HG03439 (cell line): Measurements from ENCODE around the gene ZNF787.
"Not testable (repeated sequence)": the region's sequence is repeated elsewhere in the genome, so short reads cannot be mapped to it uniquely, and the experiment has no call there.

Source experiments
- ATAC-seq: cut with Tn5 transposase; IDR thresholded peaks from one replicate; pipeline ENCODE4 v1.9.1; 2021; ENCODE audit warnings: mild to moderate bottlenecking, moderate library complexity; ENCODE audit not compliant: unreplicated experiment

The ZNF787 gene

DNA sequence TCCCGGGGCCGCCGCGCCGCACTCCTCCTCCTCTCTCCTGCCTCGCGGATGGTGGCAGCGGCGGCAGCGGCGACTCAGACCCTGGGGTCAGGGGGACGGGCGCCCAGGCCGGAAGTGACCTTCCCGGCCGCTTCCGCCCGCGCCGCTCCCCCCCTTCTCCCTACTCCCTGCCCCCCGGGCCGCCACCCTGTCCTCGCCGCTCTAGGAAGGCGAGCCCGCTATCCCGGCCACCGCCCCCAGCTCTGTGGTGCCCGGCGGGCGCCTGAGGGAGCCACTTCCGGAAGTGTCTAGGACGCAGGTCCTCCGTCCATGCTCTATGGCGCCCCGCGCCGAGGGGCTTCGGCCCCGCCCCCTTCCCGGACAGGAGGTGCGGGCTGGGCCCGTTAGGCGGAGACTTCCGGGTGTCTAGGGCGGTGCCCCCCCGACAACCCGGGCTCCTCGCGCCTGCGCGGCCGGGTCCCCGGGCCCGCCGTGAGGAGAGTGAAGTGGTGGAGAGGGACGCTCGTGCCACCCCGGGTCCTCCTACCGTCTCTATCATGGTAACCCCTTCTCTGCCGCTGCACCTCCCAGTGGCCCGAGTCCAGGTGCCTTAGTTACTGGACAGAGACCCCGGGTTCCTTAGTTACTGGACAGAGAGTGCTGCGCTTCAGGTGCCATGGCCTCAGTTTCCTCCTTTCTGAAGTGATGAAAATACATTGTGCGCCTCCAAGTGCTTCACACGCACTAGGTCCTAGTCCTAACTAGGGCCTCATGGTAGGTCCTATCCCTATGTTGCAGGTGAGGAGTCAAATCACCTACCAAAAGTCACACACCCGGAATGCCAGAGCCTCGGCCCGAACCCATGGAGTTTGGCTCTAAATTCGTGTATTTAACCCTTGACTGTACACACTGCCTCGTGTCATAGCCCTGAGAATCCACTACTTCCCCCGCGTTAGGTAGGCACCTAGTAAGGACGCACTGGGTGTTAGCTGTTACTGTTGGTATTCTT lies at the start of gene ZNF787:
Gene ZNF787, minus strand, starts transcription at position 116 of the 988 bp plus-strand sequence. CDS start 18,078 bp downstream, outside the sequence.
- ATAC-seq: peak; percentile 87

DNA sequence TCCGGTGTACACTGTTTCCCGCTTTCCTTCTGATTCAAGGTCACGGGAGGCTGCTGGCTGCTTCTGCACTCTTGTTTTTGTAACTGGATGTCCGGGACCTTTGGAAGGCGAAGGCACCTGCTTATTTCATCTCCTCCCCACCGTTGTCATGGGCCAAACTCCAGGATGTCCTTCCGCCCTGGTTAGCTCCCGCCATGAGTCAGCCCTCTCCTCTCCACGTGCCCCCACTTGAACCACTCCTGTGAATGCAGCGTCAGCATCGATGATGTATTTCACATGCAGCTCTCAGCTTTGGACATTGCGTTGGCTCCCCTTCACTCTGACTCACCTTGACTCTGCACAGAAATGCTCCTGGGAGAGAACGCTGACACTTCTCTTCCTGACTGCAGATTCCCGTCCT lies 49.2 kb upstream of the ZNF787 start:
- ATAC-seq: no peak

DNA sequence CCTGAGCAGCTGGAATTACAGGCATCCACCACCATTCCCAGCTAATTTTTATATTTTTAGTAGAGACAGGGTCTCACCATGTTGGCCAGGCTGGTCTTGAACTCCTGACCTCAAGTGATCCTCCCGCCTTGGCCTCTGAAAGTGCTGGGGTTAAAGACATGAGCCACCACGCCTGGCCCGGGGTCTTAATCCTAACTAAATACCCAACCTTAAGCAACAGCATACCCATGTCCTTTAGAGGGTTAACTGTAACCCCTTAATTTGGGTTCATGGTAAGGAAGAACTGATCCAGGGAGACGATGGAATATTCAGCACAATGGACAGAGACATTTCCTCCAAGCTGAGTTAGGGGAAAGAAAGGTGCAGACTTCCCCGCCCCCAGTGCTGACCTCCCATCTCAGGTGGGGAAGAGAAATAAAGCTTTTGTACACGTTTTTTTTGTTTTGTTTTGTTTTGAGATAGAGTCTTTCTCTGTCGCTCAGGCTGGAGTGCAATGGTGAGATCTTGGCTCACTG lies 46.0 kb upstream of the ZNF787 start:
- no peak for ATAC-seq

DNA sequence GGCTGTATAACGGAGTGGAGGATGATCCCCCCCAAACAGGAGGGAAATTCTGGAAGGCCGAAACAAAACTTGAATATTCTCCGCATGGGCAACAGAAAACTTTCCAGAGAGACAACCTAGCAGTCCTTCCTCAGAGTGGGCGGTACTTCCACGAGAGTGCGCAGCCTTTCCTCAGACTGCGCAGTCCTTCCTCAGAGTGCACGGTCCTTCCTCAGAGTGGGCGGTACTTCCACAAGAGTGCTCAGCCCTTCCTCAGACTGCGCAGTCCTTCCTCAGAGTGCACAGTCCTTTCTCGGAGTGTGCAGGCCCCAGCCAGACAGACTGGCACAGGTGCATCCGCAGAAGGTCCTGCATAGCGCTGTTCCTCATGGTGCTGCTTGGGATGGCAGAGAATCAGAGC lies 42.0 kb upstream of the ZNF787 start:
- ATAC-seq: no peak

DNA sequence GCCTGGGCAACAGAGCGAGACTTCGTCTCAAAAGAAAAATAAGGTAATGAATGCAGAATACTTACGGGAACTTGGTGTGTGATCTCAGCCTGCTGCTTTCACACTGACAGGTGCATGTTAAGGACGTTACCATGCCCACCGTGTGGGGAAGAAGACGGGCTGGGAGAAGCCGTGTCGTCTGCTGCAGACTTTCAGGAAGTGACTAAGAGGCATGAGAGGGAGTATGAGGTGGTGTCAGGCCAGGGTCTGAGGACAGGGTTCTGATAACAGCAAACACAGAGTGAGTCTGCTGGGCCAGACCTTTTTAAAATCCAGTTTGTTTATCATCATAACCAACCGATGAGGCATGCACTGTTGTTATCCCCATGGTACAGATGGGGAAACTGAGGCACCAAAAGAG lies 41.2 kb upstream of the ZNF787 start:
- no peak for ATAC-seq

DNA sequence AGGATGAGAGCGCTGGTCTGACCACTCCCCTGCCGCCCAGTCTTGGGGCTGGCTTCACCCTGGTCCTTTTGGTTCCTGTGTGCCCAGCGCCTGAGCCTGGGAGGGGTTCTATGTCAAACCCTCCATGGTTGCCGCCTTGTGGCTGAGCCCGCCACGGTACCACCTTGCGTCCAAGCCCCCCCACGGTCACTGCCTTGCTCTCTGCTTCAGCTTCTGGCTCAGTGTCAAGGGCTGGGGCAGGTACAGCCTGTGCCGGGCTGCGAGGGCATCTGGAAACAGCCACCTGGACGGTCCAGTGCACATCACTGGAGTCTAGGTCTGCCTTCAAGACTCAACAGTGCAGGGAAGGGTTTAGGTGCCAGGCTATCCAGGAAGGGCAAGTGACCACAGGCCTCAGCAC lies 40.4 kb upstream of the ZNF787 start:
- no peak for ATAC-seq

DNA sequence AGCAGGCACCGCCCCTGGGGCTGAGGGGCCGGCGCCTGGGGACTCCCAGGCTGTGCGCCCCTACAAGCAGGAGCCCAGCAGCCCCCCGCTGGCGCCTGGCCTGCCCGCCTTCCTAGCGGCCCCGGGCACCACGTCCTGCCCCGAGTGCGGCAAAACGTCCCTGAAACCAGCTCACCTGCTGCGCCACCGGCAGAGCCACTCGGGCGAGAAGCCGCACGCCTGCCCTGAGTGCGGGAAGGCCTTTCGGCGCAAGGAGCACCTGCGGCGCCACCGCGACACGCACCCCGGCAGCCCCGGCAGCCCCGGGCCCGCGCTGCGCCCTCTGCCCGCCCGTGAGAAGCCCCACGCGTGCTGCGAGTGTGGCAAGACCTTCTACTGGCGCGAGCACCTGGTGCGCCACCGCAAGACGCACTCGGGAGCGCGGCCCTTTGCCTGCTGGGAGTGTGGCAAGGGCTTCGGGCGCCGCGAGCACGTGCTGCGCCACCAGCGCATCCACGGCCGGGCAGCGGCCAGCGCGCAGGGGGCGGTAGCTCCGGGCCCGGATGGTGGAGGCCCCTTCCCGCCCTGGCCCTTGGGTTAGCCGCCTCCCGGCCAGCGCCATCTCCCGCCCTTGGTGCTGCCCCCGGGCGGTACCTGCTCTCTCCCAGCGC lies 38.7 kb upstream of the ZNF787 start:
- ATAC-seq: no peak

DNA sequence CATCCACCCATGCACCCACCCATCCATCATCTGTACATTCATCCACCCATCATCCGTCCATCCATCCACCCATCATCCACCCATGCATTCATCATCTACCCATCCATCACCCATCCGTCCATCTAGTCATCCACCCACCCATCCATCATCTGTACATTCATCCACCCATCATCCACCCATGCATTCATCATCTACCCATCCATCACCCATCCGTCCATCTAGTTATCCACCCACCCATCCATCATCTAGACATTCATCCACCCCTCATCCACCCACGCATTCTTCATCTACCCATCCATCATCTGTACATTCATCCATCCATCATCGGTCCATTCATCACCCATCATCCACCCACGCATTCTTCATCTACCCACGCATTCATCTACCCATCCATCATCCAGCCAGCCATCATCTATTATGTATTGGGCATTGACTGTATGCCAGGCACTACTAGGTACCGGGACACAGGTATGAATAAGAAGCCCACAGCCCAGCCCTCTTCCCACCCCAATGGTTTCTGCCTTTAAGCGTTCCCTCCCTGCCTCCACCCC lies 38.0 kb upstream of the ZNF787 start:
- no peak for ATAC-seq

DNA sequence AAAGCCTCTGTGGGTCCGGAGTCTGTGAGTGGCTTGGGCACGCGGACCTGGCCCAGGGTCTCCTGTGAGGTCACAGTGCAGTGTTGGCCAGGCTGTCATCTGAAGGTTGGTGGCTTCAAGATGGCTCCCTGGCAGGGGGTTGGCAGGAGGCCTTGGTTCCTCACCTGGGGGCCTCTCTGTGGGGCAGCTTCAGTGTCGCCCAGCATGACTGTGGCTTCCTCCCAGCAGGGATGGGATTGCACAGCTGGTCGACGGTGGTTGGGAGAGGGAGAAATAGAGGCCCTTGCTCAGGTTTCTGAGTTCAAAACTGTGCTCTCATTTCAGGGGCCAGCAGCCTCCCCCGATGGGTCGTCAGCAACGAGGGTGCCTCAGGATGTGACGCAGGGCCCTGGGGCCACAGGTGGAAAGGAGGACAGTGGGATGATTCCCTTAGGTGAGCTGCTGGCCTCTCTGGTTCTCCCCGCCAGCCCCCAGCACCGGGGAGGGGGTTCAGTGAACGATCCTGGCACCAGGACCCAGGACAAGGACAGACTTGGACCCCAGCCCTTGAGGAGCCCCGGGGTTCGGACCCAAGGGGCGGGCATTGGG lies 37.2 kb upstream of the ZNF787 start:
- ATAC-seq: no peak

DNA sequence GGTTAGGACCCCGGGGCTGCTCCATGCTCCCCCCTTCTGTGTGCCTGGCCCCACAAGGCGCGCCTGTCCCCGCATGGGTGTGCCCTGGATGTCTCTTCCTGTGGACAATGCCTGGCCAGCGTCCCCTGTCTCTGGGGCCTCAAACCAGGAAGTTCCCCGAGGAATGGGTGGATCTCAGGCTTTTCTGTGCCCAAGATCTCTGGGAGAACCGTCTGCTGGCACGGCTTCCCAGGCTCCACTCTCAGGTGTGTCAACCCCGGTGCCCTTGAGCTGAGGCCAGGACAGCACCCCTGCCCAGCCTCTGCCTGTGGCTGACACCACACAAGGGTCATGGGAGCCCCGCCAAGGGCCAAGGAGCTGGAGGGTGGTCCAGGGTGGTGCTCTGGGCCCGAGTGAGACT lies 35.7 kb upstream of the ZNF787 start:
- no peak for ATAC-seq

DNA sequence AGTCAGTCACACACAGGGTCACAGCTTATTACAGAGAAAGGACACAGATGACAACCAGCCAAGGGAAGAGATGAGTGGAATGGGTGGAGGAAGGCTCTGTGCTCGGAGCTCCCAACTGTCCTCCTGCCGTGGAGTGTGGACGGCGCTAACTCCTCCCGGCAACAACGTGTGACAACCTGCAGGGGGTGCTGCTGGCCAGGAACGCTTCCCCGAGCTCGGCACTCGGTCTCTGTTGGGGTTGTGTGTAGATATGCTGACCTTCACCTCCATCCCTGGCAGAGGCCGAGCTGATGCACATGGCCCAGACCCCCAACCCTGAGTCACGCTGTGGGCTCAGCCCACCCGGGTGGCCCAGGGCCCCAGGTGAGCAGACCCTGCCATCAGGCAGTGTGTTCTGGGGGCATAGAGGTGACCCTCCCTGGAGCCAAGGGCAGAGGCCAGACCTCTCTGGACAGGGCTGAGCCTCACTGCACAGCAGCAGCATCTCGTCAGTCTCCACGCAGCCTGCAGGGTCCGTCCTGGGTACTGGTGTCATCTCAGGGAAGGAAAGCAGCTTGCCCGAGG lies 34.1 kb upstream of the ZNF787 start:
- no peak for ATAC-seq

DNA sequence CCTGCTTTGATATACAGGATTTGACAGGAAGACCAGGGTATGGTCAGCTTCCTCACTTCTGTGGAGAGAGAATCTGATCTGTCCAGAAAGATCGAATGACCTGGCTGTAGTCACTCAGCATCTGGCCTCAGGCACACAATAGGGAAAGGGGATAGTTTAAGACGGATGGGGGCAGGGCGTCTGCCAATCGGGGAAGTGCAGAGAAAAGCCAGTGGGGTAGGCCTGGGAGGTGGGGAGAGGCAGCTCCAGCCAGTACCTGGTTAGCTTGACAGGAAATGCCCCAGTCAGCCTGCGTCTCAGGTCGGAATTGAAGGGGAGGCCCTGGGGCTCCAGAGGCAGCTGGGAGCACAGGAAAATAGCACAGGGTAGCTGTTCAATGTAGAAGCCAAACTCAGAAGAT lies 32.4 kb upstream of the ZNF787 start:
- no peak for ATAC-seq

DNA sequence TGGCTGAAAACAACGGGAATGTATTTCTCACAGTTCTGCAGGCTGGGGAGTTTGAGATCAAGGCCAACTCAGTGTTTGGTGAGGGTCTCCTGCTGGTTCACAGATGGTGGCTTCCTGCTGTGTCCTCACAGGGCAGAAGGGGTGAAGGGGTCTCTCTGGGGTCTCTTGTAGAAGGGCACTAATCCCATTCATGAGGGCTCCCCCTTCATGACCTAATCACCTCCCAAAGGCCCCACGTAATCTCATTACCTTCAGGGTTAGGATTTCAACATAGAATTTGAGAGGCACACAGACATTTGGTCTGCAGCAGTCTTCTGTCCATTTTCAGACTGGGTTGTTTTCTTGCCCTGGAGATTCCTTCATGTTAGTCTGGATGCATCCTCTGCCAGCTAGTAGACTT lies 31.5 kb upstream of the ZNF787 start:
- no peak for ATAC-seq

DNA sequence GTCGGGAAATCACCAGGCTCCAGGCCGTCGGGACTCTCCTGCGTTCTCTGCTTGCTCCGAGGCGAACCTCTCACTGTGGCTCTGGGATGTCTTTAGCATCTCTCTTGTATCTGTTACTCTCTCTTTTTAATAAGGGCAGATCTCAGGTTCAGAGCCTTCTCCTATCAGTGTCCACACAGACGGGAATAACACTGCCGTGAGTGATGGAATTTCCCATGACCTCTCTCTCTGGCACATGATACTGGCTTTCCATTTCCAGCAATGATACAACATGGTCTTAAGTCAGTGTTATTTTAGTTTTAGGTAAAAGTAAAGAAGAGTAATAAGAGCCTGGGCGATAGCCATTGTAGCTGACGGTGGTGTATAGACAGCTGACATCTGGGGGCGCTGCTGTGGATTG lies 29.3 kb upstream of the ZNF787 start:
- no peak for ATAC-seq

DNA sequence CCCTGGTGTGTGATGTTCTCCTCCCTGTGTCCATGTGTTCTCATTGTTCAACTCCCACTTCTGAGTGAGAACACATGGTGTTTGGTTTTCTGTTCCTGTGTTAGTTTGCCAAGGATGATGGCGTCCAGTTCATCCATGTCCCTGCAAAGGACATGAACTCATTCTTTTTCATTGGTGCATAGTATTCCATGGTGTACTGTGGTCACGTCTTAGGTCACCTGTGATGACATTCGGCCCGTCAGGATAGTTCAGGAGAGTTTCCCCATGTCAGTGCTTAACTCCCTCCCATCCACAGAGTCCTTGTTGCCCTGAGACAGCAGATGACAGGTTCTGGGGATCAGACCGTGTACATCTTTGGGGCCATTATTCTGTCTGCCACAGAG lies 28.6 kb upstream of the ZNF787 start:
- no peak for ATAC-seq

DNA sequence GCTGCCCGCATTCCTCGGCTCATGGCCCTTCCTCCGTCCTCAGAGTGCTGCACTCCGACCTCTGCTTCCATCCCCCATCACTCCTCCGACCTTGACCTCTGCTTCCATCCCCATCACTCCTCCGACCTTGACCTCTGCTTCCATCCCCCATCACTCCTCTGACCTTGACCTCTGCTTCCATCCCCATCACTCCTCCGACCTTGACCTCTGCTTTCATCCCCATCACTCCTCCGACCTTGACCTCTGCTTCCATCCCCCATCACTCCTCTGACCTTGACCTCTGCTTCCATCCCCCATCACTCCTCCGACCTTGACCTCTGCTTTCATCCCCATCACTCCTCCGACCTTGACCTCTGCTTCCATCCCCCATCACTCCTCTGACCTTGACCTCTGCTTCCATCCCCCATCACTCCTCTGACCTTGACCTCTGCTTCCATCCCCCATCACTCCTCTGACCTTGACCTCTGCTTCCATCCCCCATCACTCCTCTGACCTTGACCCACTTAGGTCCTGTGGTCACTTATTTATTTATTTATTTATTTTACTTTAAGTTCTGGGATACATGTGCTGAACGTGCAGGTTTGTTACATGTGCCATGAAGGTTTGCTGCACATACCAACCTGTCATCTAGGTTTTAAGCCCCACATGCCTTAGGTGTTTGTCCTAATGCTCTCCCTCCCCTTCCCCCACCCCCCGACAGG lies 28.0 kb upstream of the ZNF787 start:
- not testable (repeated sequence) for ATAC-seq

DNA sequence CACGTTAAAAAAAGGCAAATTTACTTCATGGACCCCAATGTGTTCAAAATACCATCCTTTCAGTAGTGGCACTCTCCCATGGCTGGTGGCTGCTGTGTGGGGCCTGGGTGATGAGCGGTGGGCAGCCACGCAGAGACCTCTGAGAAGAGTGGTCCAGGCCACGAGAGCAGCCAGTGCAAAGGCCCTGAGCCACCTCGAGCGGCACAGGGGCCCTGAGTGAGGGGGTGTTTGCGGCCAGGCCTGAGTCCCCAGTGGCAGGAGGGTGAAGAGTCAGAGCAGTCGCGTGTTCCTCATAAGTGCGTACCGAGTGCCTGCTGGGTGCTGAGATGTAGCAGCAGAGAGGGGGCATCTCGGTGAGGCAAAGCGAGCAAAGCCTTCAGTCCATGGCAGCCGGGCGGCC lies 27.0 kb upstream of the ZNF787 start:
- ATAC-seq: no peak

DNA sequence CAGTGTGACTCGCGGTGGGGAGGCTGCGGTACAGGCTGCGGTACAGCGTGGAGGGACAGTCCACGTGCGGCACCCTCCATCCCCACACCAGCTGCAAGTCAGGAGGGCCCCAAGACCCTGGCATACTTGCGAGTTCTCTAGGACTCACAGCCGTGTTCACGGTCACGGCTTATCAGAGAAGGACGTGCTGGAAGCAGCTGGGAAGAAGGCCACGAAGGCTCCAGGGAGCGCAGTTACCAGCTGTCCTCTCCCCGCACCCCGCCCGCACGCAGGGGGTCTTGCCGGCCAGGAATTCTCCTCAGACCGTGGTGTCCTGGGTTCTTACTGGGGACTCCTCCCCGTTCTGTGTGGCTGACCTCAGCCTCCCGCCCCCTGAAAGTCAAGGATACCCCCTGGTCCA lies 26.2 kb upstream of the ZNF787 start:
- ATAC-seq: no peak

DNA sequence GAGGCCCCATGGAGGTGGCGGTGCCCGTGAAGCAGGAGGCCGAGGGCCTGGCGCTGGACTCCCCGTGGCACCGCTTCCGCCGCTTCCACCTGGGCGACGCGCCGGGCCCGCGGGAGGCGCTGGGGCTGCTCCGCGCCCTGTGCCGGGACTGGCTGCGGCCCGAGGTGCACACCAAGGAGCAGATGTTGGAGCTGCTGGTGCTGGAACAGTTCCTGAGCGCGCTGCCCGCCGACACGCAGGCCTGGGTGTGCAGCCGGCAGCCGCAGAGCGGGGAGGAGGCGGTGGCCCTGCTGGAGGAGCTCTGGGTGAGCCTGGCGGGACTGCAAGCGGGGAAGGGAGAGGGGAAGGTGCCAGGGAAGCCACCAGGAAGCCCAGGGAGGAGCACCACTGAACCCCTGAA lies 25.8 kb upstream of the ZNF787 start:
- no peak for ATAC-seq

DNA sequence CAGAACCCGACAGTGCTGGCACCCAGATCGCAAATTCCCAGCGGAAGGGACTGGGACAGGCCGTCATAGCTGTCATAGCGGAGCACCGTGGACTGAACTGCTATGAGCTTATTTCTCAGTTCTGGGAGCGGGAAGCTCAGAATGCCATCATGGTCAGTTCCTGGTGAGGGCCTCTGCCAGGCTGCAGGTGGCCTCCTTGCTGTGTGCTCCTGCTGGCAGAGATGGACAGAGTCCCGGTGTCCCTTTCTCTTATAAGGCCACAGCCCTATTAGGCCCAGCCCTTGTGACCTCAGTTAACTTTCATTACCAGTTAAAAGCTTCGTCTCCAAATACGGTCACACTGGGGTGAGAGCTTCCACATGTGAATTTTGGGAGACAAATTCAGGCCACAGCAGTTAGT lies 24.6 kb upstream of the ZNF787 start:
- ATAC-seq: no peak
